SK-N-SH treated with all-trans-retinoic acid at 6 μM for 48 hours (cell line): Measurements from ENCODE around the gene CGB5.
"Not testable (repeated sequence)": the region's sequence is repeated elsewhere in the genome, so short reads cannot be mapped to it uniquely, and the experiment has no call there.

Experiments
- ATAC-seq: fragments of 200-7000 bp; cut with Tn5 transposase; 3 replicates; pipeline ENCODE4 v1.9.1; 2020; ENCODE audit warnings: mild to moderate bottlenecking, moderate library complexity
- ARNTL ChIP-seq: fragments of 450-650 bp; formaldehyde crosslinking; IDR thresholded peaks from 2 replicates; pipeline ENCODE4 v1.5.0; 2020; ENCODE audit warnings: low read depth, mild to moderate bottlenecking, moderate library complexity, borderline replicate concordance
- CREB5 ChIP-seq: fragments of 250-450 bp; sonication (Bioruptor Pico); IDR thresholded peaks from 2 replicates; pipeline ENCODE4 v1.5.1; 2020; ENCODE audit warnings: low read depth, mild to moderate bottlenecking, moderate library complexity
- CSDC2 ChIP-seq: fragments of 250-450 bp; sonication (Bioruptor Pico); IDR thresholded peaks from 2 replicates; pipeline ENCODE4 v1.5.0; 2020; ENCODE audit warnings: mild to moderate bottlenecking, moderate library complexity
- CSRNP3 ChIP-seq: fragments of 250-450 bp; sonication (Bioruptor Pico); IDR thresholded peaks from 2 replicates; pipeline ENCODE4 v1.5.1; 2021; ENCODE audit warnings: mild to moderate bottlenecking, moderate library complexity
- ESRRG ChIP-seq: fragments of 250-450 bp; sonication (Bioruptor Pico); IDR thresholded peaks from 2 replicates; pipeline ENCODE4 v1.6.1; 2021; ENCODE audit warnings: mild to moderate bottlenecking
- OSR1 ChIP-seq: fragments of 250-450 bp; sonication (Bioruptor Pico); IDR thresholded peaks from 2 replicates; pipeline ENCODE4 v1.8.0; 2022; ENCODE audit warnings: moderate library complexity, mild to moderate bottlenecking, inconsistent platforms
- PATZ1 ChIP-seq: fragments of 250-450 bp; sonication (Bioruptor Pico); IDR thresholded peaks from 2 replicates; pipeline ENCODE4 v1.8.0; 2020; ENCODE audit warnings: mild to moderate bottlenecking, moderate library complexity, borderline replicate concordance
- POU6F1 ChIP-seq: fragments of 250-450 bp; sonication (Bioruptor Pico); IDR thresholded peaks from 2 replicates; pipeline ENCODE4 v1.8.0; 2021; ENCODE audit warnings: low read depth, mild to moderate bottlenecking, moderate library complexity, borderline replicate concordance
- PPARA ChIP-seq: fragments of 250-450 bp; sonication (Bioruptor Pico); IDR thresholded peaks from 2 replicates; pipeline ENCODE4 v1.5.0; 2020; ENCODE audit warnings: mild to moderate bottlenecking, borderline replicate concordance
- SNAI2 ChIP-seq: fragments of 250-450 bp; sonication (Bioruptor Pico); IDR thresholded peaks from 2 replicates; pipeline ENCODE4 v1.5.0; 2020; ENCODE audit warnings: mild to moderate bottlenecking, moderate library complexity
- TCF4 ChIP-seq: fragments of 250-450 bp; sonication (Bioruptor Pico); IDR thresholded peaks from 2 replicates; pipeline ENCODE4 v1.8.0; 2021; ENCODE audit warnings: mild to moderate bottlenecking, moderate library complexity, borderline replicate concordance
- TOX ChIP-seq: fragments of 250-450 bp; sonication (Bioruptor Pico); IDR thresholded peaks from 2 replicates; pipeline ENCODE4 v1.8.0; 2021; ENCODE audit warnings: mild to moderate bottlenecking, moderate library complexity, borderline replicate concordance
- TSHZ2 ChIP-seq: fragments of 250-450 bp; sonication (Bioruptor Pico); IDR thresholded peaks from 2 replicates; pipeline ENCODE4 v1.5.0; 2020; ENCODE audit warnings: mild to moderate bottlenecking, moderate library complexity
- ZC3H10 ChIP-seq: fragments of 250-450 bp; sonication (Bioruptor Pico); IDR thresholded peaks from 2 replicates; pipeline ENCODE4 v1.5.1; 2021; ENCODE audit warnings: mild to moderate bottlenecking, moderate library complexity
- ZFP3 ChIP-seq: fragments of 250-450 bp; sonication (Bioruptor Pico); IDR thresholded peaks from 2 replicates; pipeline ENCODE4 v1.5.0; 2020; ENCODE audit warnings: mild to moderate bottlenecking, moderate library complexity
- ZNF565 ChIP-seq: fragments of 450-650 bp; formaldehyde crosslinking; conservative IDR thresholded peaks from 2 replicates; pipeline ENCODE4 v1.5.0; 2020; ENCODE audit warnings: low read depth, mild to moderate bottlenecking, moderate library complexity
- ZNF8 ChIP-seq: fragments of 450-650 bp; formaldehyde crosslinking; IDR thresholded peaks from 2 replicates; pipeline ENCODE4 v1.5.0; 2020; ENCODE audit warnings: mild to moderate bottlenecking, moderate library complexity

CGB5 gene

GRCh38 chr19:49043548-49043947 lies at the start of gene CGB5:
Gene CGB5 (plus strand): TSS chr19:49043848. CDS start chr19:49044210, 362 bp downstream.
- not testable (repeated sequence) for ATAC-seq

- TF ChIP-seq ARNTL (CRISPR knock-in tag) (no peak), SNAI2 (no peak), OSR1 (CRISPR knock-in tag) (no peak), PATZ1 (CRISPR knock-in tag) (no peak), ZNF565 (CRISPR knock-in tag) (no peak), CSDC2 (no peak), ZNF8 (CRISPR knock-in tag) (no peak)
- TF ChIP-seq, all 23 proteins: peak for 0
- no peak for ATAC-seq
Observed at GRCh38 chr19:48994035-48994386, 49.6 kb upstream of the CGB5 start.

GRCh38 chr19:48997972-48998371 lies 45.7 kb upstream of the CGB5 start:
- ATAC-seq, result 0 out of 3 replicates have a peak, but pooled peaks have one; percentile 7
- no peak for TF ChIP-seq POU6F1 (CRISPR knock-in tag)
- no peak for TF ChIP-seq CREB5
- TF ChIP-seq ZNF565 (CRISPR knock-in tag), result no peak
- no peak for TF ChIP-seq ZC3H10 (CRISPR knock-in tag)
- TF ChIP-seq ESRRG (CRISPR knock-in tag), result no peak
- TF ChIP-seq PATZ1 (CRISPR knock-in tag), result no peak
- no peak for TF ChIP-seq ZFP3
- no peak for TF ChIP-seq PPARA (CRISPR knock-in tag)
- TF ChIP-seq CSRNP3, result no peak
- TF ChIP-seq TSHZ2 (CRISPR knock-in tag), result no peak
- no peak for TF ChIP-seq TCF4 (CRISPR knock-in tag)
- no peak for TF ChIP-seq TOX (CRISPR knock-in tag)
- no peak for TF ChIP-seq SNAI2
